NCI-H526 treated with DMSO at 0.1 percent for 48 hours (cell line): Measurements from ENCODE around the gene IL4R.
"Not testable (repeated sequence)": the region's sequence is repeated elsewhere in the genome, so short reads cannot be mapped to it uniquely, and the experiment has no call there.

Source experiments
- DNase-seq: peaks from one replicate; lab custom pipeline; 2025; lab: John Stamatoyannopoulos, UW

IL4R gene

GRCh38 chr16:27404163-27404823 lies 90.5 kb downstream of the IL4R start:
- DNase-seq = no peak

DNA sequence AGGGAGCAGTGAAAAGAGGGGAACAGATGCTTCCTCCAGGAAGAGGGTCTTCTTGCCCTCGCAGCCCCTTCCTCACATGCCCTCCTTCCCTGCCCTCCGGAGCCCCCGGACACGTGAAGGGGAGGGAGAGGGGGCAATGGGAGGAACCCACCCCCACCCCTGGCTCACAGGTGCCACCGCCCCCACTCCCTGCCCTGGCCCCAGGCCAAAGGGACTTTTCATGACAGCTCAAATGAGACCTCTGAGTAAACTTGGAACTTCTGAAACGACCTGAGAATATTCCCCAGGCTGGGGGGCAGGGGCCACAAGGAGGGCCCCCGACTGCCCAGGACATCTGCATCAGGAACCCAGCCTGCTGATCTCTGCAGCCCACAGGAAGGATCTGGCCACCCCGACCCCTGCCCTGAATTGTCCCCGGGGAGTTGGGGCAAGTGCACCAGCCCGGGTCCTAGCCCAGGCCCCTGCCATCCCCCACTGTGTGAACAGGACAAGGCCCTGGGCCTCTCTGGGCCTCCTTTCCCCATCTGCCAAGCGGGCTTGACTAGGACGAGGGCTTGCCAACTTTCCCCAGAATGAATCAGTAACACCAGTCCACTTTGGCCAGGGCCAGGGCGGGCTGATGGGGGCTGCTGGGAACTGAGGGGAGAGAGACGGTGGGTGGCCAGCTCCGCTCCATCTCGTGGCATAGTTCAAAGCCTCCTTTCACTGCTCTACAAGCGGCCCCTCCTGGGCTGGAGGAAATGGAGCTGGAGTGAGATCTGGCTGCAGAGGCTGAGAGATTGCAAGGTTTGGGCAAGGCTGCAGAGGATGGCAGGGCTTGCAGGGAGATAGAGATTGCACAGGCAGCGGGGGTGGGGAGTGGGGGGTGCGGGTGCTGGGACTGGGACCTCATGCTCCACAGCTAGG lies 92.0 kb downstream of the IL4R start:
- no peak for DNase-seq

GRCh38 chr16:27406511-27407128 lies 92.8 kb downstream of the IL4R start:
- DNase-seq = no peak

GRCh38 chr16:27407133-27407532 lies 93.4 kb downstream of the IL4R start:
- no peak for DNase-seq

DNA sequence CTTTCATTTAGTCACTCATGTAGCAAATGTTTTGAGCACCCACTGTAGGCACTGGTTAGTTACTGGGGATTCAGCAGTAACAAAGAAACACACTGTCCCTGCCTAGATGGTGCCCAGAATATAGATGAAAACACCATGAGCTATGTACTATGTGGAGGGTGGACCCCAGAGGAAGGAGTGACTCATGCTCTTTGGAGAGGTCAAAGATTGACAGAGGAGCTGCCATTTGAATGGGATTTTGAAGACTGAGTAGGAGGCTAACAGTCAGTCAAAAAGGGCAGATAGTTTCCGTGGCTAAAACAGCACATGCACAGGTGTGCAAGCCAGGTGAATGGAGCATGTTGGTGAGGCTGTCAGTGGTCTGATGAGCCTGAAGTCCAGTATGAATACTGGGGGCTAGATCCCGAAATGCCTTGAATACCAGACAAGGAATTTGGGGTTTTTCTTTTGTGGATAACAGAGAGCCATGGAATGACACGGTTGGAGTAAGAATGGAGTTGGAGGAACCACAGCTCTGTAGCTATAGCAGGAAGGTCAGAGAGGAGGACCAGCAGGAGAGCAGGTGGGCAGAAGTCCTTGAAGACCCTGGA lies 94.3 kb downstream of the IL4R start:
- no peak for DNase-seq

GRCh38 chr16:27408602-27409031 lies 94.8 kb downstream of the IL4R start:
- DNase-seq = no peak

DNA sequence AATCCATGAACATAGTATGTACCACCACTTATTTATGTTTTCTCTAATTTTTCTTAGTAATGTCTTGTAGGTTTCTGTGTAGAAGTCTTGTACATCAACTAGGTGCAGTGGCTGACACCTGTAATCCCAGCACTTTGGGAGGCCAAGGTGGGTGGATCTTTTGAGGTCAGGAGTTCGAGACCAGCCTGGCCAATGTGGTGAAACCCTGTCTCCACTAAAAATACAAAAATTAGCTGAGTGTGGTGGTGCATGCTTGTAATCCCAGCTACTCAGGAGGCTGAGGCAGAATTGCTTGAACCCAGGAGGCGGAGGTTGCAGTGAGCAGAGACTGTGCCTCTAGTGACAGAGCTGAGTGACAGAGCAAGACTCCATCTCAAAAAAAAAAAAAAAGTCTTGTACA lies 96.2 kb downstream of the IL4R start:
- DNase-seq = not testable (repeated sequence)

GRCh38 chr16:27410761-27411160 lies 97.0 kb downstream of the IL4R start:
- DNase-seq = no peak

DNA sequence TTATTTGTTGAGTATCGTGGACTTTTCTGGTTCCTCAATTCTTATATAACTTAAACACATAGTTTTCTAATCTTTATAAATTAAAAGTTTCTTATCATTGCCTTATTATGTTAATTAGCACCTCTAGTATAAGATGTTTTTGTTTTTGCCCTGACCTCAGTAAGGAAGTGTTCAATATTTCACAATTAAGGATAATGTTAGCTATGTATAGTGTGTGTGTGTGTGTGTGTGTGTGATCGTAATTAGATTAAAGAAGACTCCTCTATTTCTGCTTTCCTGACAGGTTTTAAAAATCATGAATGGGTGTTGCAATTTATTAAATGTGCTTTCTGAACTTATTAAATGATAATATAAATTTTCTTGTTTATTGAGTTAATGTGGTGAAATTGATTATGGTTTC lies 100.2 kb downstream of the IL4R start:
- DNase-seq = no peak
